GM19239 (cell line): ENCODE results near the gene HDAC5.
"Not testable (repeated sequence)": the region's sequence is repeated elsewhere in the genome, so short reads cannot be mapped to it uniquely, and the experiment has no call there.

Source experiments
- DNase-seq: peaks from one replicate; pipeline ENCODE4 v3.0.0; 2011; ENCODE audit warnings: low spot score; ENCODE audit not compliant: insufficient read length
- FAIRE-seq: peaks from 2 replicates; lab custom pipeline; 2011; peaks lifted over from hg19 to GRCh38; lab: Jason Lieb, UNC

The HDAC5 gene

GRCh38 chr17:44134752-44135568, 11.5 kb upstream of the HDAC5 start:
- FAIRE-seq (no peak), DNase-seq (no peak)

- FAIRE-seq (no peak), DNase-seq (no peak)
Observed at GRCh38 chr17:44133918-44134476, 10.6 kb upstream of the HDAC5 start.

GRCh38 chr17:44132275-44132821, 8.9 kb upstream of the HDAC5 start:
- DNase-seq = no peak
- no peak for FAIRE-seq

- FAIRE-seq, DNase-seq: not testable (repeated sequence)
Observed at GRCh38 chr17:44131372-44131771, 7.9 kb upstream of the HDAC5 start.

- no peak for FAIRE-seq
- no peak for DNase-seq
Observed at GRCh38 chr17:44130693-44131349, 7.4 kb upstream of the HDAC5 start.

- no peak for FAIRE-seq
- no peak for DNase-seq
Observed at GRCh38 chr17:44128383-44128782, 4.9 kb upstream of the HDAC5 start.

GRCh38 chr17:44124118-44124438, 637 bp upstream of the HDAC5 start:
- peak; percentile 82 for FAIRE-seq

GRCh38 chr17:44122816-44123355, 555 bp downstream of the HDAC5 start:
- FAIRE-seq (no peak), DNase-seq (no peak)

More at GRCh38 chr17:44124118-44124438, 637 bp upstream of the HDAC5 start:
- DNase-seq = no peak

GRCh38 chr17:44121997-44122815, 1.2 kb downstream of the HDAC5 start:
- FAIRE-seq (no peak), DNase-seq (no peak)

- no peak for FAIRE-seq
- no peak for DNase-seq
Observed at GRCh38 chr17:44120851-44121605, 2.4 kb downstream of the HDAC5 start.

GRCh38 chr17:44120281-44120680, 3.2 kb downstream of the HDAC5 start:
- DNase-seq, FAIRE-seq: not testable (repeated sequence)

- DNase-seq (no peak), FAIRE-seq (no peak)
Observed at GRCh38 chr17:44119798-44120197, 3.6 kb downstream of the HDAC5 start.

- no peak for FAIRE-seq
- no peak for DNase-seq
Observed at GRCh38 chr17:44119062-44119461, 4.4 kb downstream of the HDAC5 start.

- FAIRE-seq = no peak
- no peak for DNase-seq
Observed at GRCh38 chr17:44118427-44119050, 4.9 kb downstream of the HDAC5 start.

GRCh38 chr17:44117351-44117750, 6.1 kb downstream of the HDAC5 start:
- DNase-seq (no peak), FAIRE-seq (no peak)

- no peak for FAIRE-seq
Observed at GRCh38 chr17:44115585-44116415, 7.6 kb downstream of the HDAC5 start.

GRCh38 chr17:44113868-44114840, 9.3 kb downstream of the HDAC5 start:
- no peak for DNase-seq
- FAIRE-seq = no peak

More at GRCh38 chr17:44115585-44116415, 7.6 kb downstream of the HDAC5 start:
- no peak for DNase-seq
